ENCODE results near the gene ACOX1.

Gene ACOX1

DNA sequence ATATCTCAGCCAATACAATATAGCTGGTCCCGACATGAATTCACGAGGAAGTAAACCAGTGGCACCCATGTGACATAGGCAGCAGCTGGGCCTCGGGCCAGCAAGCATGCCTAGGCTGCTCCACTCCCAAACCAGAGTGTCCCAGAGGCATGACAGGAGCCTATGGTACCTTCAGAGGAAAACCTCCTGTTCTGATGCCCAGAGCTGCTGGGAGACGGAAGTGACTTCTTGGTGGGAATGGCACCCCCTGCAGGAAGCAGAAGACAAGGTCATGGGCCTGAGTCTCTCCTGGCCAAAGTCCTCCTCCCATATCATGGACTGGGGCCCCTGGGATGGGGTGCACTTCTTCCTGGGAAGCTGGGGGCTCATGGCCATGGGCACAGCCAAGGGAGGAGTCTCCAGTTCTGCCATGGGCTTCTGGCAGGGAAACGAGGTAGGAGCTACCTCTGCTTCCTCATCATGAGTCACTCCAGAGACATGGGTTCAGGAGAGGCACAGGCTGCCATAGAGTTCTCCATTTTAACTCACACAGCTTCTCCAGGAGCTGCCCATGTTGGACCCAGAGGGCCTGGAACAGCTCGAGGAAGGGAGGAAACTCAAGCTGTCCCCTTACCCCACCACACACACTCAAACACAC lies 51.6 kb downstream of the ACOX1 start:
- DNase-seq = no peak

GRCh38 chr17:75926456-75926855 lies 52.5 kb downstream of the ACOX1 start:
- no peak for DNase-seq

GRCh38 chr17:75925912-75926311 lies 53.1 kb downstream of the ACOX1 start:
- no peak for DNase-seq

GRCh38 chr17:75925103-75925502 lies 53.9 kb downstream of the ACOX1 start:
- no peak for DNase-seq

GRCh38 chr17:75922963-75923874 lies 55.7 kb downstream of the ACOX1 start:
- no peak for DNase-seq

DNA sequence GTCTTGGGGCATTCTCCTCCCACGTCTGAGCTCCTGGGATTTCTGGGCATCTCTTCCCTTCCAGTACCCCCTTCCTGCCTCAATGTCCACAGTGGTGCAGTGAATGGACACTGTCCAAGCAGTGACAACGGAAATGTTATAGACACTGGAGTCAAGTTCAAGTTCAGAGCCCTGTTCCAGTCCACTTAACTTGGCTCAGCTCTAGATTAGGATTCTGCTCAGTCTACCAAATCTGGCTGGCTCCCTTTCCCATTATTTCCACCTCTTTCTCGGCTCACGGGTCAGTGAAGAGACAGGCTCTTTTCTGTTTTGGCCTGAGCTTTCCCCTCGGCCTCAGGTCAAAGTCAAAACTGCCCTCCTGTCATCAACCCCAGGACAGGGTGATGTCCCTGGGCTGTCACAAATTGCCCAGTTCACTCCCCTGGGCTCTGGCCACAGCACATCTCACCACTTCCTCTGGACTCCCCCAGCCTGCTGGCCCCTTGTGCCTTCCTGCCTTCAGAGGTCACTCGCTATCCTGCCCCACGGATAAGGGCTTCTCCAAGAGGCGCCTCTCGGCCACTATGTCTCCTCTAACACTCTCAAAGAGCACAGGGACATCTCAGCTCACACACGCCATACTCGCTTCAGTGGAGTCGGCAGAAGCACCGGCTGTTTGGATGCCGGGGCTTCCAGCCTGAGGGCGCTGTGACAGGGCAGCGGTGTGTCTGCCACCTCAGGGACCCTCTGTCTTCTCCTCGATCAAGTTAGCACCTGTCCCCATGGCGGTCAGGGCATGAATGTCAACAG lies 56.6 kb downstream of the ACOX1 start:
- no peak for DNase-seq

DNA sequence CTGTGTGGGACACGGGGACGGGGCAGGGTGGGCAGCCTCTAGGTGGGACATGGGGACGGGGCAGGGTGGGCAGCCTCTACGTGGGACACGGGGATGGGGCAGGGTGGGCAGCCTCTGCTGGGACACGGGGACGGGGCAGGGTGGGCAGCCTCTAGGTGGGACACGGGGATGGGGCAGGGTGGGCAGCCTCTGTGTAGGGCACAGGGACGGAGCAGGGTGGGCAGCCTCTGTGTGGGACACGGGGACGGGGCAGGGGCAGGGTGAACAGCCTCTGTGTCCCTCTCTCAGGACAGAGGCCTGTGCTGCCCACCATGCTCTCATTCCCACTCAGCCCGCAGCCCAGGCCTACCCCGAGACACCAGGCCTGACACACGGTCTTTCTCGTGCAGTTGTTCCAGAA lies 57.4 kb downstream of the ACOX1 start:
- no peak for DNase-seq

DNA sequence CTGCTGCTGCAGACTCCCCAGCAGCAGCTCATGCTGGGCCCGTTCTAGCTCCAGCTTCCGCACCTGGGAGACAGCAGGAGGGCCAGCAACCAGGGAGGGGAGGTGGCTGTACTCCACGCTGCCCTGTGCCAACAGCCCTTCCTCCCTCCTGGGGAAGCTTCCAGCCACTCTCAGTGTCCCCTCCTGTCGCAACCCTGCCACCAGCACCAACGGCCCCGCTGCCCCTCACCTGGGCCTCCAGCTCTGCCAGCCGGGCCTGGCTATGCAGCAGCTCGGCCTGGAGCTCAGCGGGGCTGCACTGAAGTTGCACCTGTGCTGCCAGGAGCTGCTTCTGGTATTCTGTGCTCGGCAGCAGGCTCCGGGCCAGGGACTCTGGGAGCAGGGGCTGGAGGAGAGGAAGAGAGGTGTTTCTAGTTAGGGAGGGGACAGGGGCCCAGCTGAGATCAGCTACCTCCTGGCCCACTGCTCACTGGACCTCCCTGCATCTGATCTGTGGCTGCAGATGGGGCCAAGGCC lies 58.9 kb downstream of the ACOX1 start:
- DNase-seq = no peak

GRCh38 chr17:75919611-75920010 lies 59.4 kb downstream of the ACOX1 start:
- no peak for DNase-seq

- DNase-seq = no peak
Measured at GRCh38 chr17:75917917-75918445, 61.0 kb downstream of the ACOX1 start.

DNA sequence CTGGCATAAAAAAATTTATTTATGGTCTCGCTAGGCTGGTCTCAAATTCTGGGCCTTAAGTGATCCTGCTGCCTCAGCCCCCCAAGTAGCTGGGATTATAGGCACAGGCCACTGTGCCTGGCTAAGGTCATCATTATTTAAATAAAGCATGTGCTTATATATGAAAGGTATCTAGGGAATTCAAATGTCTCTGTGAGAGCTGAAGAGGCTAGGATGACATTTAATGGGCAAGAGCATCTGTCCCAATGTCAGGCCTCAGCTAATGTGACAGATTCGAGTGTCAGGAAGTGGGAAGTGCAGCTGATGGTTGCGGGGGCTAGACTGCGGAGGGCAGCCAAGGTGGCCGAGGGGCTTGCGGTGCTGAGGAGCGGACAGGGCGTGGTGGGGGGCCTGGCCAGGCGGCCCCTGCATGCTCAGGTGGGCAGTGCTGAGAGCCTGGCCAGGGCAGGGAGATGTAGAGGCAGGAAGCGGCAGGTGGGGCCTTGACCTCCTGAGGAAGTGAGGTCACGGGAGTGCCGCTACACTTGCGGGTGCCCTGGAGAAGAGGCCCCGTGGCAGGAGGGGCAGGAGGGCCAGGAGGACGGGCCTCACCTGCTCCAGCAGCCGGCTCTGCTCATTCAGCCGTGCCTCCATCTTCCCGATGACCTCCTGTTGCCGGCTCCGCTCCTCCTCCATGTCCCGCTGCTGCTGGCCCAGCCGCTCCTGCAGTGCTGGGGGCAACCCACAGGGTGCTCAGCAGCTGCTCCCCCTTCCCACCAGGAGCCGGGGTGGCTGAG lies 61.6 kb downstream of the ACOX1 start:
- DNase-seq = no peak

DNA sequence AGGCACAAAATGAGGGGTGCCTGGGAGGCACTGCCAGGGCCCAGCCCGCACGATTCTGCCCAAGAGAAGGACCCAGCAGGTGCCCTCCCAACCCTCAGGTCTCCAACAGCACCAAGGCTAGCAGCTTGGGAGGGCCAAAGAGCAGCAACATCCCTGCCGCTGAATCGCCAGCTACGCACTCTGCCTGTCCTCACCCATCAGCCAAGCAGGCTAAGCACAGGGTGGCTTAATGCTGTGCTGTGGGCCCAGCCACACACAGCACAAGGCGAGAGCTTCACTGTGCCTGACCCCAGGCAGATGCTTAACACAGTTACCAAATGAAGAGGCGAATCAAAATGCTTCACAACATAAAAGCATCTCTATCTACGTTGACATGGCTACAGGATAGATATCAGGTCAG lies 63.7 kb downstream of the ACOX1 start:
- DNase-seq = no peak

GRCh38 chr17:75914643-75915267 lies 64.2 kb downstream of the ACOX1 start:
- no peak for DNase-seq

GRCh38 chr17:75913537-75914210 lies 65.3 kb downstream of the ACOX1 start:
- DNase-seq = no peak

DNA sequence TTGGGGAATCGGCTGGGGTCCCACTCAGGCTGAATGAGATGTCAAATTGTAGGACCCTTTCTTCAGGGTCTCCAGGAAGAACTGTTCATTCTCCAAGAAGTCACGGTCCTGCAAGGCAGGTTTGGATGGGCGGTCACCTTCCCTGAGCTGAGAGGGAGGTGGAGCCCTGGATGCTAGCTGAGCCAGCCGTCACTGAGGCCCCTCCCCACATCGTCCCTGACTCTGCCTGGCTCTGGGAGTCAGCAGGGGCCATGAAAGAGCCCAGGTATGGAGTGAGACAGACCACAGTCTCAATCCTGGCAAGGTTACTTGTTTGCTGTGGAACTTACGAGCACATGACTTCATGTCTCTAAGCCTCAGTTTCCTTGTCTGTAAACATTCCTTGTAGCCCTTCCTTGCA lies 68.3 kb downstream of the ACOX1 start:
- no peak for DNase-seq

GRCh38 chr17:75909812-75910274 lies 69.1 kb downstream of the ACOX1 start:
- DNase-seq = no peak

DNA sequence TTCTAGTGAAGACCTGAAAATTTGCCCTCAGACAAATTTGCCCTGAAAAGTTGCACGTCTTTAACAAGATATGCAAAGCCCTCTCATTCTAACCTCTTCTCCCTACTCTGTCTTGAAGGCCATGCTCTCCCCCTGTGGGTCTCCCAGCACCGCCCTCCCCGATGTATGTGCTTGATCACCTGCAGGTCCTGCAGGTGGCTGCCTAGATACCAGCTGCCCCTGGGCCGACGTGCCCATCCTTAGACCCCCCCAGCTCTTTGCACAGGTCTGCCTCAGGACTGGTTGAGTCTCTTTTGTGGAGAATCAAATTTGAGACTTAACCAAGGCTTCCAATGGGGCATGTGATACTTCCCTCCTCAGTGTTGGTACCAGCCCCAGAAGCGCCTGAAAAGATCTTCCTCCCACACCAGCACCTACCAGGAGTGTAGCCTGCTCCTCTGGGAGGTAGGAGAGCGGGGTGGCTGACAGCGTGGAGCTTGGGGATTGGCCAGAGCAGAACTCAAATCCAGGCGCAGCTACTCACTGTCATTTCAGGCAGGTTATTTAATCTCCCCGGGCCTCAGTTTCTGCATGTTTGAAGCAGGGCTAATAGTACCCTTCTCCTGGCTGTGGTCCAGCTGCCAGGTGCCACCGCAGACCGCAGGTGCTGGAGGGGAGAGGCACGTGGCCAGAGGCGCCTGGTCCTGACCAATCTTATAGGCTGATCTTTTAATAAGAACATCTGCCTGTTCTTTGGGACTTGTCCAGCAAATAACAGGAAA lies 69.7 kb downstream of the ACOX1 start:
- DNase-seq = no peak

- DNase-seq = no peak
Measured at GRCh38 chr17:75908201-75908600, 70.8 kb downstream of the ACOX1 start.

DNA sequence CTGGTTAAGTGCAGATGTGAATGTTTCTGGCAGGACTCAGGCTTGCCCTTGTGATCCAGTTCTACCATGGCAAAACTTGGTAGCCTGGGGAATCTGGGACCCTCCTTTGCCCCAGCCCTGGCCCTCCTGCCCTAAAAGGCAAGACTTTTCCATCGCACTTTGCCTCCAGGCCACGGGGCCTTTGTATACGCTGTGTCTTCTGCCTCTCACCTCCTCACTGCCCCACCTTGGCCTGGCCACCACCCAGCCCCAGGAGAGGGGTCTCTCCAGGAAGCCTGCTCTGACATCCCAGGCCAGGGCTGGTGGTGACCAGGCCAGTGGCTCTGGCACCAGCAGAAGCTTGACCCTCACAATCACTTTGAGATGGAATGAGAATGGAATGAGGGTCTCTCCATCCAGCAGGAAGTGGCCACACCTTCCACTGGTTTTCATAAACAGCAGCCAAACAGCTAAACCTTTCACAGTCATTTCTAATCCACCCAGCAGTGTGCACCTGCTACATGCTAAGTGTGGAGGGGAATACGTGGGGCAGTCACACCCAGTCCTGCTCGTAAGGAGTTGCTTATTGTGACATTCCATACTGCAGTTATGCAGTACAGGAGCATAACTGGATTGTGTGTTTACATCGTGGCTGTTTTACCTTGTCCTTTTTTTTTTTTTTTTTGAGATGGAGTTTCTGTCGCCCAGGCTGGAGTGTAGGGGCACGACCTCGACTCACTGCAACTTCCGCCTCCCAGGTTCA lies 72.7 kb downstream of the ACOX1 start:
- no peak for DNase-seq

Data from T-helper 9 cell (primary cell).